ENCODE data around the gene CTIF.

CTIF gene

DNA sequence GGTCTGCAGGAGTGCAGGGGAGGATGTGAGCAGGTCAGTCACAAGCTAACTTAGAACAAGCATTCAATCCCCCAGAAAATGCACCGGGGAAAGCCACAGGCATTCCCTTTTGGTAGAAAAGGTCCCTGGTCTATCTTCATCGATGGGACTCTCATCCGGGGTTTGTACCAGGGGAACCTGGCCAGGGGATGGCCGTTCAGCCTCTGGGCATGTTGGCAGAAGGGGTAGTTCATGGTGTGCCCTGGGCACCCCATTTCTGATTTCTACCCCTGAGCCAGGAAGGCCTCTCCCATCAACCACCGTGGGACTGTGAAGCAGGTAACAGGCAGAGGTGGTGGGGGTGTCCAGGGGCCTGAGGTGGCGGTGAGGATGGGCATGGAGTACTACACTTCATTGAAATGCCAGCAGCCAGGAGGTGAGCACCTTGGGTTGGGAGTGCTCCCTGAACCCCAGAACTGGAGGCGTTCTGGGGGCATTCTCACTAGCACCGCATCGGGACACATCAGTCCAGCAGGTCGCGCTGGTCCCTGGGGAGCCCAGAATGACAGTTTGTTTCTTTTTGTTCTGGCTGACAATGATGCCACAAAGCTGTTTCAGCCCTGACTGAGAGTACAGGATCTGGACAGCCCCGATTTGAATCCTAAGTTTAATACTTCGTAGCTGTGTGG lies 239.6 kb downstream of the CTIF start:
- TF ChIP-seq, protein P1, sequence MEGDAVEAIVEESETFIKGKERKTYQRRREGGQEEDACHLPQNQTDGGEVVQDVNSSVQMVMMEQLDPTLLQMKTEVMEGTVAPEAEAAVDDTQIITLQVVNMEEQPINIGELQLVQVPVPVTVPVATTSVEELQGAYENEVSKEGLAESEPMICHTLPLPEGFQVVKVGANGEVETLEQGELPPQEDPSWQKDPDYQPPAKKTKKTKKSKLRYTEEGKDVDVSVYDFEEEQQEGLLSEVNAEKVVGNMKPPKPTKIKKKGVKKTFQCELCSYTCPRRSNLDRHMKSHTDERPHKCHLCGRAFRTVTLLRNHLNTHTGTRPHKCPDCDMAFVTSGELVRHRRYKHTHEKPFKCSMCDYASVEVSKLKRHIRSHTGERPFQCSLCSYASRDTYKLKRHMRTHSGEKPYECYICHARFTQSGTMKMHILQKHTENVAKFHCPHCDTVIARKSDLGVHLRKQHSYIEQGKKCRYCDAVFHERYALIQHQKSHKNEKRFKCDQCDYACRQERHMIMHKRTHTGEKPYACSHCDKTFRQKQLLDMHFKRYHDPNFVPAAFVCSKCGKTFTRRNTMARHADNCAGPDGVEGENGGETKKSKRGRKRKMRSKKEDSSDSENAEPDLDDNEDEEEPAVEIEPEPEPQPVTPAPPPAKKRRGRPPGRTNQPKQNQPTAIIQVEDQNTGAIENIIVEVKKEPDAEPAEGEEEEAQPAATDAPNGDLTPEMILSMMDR (IDR thresholded peaks at IDR 0.05; ENCODE audit: insufficient read depth, low read depth, low read length, missing control alignments): no peak
- no peak for DNase-seq (ENCODE audit: low read depth)
- H3K4me3 ChIP-seq (ENCODE audit: low read length): no peak overlapping the region

DNA sequence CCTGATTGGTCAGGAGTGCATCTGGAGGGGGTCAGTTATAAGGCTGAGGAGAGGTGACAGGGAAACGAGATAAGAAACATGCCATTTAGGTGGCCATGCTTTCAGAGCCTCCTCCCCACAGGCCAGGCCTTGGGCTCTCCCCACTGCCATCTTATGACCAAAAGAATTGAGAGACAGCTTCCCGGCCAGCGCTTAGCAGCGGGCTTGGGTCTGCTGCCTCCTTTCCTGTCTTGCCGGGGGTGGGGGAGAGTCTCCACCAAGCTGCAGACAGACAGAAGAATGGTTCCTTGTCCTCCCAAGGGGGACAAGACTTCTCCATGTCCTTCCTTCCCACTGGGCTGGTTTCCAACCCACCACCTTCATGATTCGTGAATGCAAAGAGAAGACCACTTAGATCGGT lies 240.6 kb downstream of the CTIF start:
- TF ChIP-seq, protein P1 (IDR thresholded peaks at IDR 0.05; ENCODE audit: insufficient read depth, low read depth, low read length, missing control alignments): no peak
- DNase-seq (ENCODE audit: low read depth): no peak

DNA sequence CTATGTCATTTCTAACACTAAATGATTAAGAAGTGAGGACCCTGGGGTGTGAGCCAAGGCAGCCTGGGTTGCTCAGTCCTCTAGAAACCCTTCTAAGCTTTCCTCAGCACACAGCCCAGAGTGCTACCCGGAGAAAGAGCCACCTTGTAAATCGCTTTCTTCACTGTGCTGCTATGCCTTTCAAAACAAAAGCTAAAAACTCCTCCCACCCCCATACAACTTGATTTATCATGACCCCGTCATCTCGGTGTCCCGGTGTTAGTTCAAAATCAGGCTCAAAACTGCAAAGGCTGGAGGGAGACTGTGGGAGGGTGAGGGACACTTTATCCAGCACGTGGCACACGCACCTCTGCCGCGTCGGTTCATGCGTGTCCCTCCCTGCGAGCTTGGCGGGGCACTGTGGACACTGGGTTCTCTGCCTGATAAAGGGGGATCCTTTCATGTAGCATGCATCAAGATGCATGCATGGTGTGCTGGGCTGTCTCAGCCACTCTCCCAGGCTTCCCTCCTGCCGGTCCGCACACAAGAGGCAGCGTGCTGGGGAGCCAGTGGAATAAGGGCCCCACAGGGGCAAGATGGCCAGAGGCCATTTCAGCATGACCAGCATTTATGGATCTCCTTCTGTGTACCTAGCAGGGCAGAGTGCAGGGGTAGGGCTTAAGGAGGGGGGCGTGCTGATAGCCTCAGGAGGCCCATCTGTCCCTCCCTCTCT lies 241.5 kb downstream of the CTIF start:
- no peak overlapping the region for H3K4me3 ChIP-seq (ENCODE audit: low read length)
- TF ChIP-seq, protein P1 (IDR thresholded peaks at IDR 0.05; ENCODE audit: insufficient read depth, low read depth, low read length, missing control alignments): no peak

More for the DNA sequence above, 240.6 kb downstream of the CTIF start:
- H3K4me3 ChIP-seq (ENCODE audit: low read length): no peak overlapping the region

DNA sequence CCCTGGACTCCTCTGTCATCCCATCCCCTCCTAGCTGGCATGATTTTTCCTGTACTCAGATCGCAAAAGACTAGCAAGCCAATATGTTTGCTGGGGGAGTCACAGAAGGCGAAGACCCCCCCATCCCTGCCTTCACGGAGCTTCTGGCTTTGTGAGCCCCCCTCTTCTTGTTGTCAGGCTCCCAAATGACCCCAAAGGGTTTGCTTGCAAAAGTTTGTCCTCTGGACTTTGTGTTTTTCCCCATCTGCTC lies 242.0 kb downstream of the CTIF start:
- TF ChIP-seq, protein P1 (IDR thresholded peaks at IDR 0.05; ENCODE audit: insufficient read depth, low read depth, low read length, missing control alignments): no peak
- H3K4me3 ChIP-seq (ENCODE audit: low read length): no peak overlapping the region
- DNase-seq (ENCODE audit: low read depth): no peak

More for the DNA sequence above, 241.5 kb downstream of the CTIF start:
- DNase-seq (ENCODE audit: low read depth): no peak

DNA sequence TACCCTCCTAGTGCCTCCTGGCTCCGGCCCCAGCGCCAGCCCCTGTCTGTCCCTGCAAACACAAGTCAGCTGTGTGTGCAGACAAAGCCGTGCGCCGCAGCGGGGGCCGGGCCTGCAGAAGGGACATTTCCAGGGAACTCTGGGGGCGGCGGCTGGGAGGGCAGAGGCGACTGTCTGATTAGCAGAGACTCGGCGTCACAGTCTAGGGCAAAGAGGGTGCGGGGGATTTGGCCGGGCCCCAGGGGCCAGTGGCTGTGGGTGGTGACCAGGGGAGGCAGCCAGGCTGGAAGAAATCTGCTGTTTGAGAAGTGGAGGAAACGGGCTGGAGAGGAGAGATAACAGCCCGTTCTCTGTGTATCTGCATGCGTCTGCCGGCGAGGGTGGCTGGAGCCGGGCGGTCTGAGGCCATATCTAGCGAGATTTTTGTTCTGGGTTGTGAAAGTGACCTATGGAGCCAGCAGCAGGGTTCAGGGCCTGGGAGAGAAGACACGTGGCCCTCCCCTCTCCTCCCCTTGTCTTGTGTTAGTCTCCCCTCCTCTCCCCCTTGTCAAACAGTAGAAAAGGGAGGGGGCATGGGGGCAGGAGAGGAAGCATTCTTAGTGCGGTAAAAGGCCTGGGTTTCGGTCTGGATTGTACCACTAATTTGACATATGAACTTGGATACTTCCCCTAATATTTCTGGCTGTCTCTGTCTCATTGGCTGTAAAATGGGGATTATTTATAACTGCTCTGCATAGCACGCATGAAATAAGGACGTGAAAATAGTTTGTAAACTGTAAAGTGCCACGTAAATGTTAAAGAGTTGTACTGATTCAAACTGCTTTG lies 242.5 kb downstream of the CTIF start:
- no peak overlapping the region for H3K4me3 ChIP-seq (ENCODE audit: low read length)
- no peak for DNase-seq (ENCODE audit: low read depth)
- TF ChIP-seq, protein P1 (IDR thresholded peaks at IDR 0.05; ENCODE audit: insufficient read depth, low read depth, low read length, missing control alignments): no peak

DNA sequence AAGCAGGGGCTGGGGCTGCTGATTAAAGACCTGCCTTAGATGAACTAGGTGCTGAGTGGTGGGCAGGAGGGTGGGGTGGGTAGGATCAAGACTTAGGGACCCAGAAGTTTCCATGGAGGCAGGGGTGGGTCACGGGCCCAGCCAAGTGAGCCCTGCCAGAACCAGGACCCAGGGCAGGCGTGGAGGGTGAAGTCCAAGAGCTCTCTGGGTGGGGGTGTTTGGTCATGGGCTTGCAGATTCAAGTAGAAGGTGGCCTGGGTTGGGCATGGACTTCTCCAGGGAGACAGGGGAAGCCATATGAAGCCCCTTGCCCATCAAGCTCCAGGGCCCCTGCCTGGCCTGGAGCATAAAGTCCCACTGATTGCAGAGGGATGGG lies 243.1 kb downstream of the CTIF start:
- DNase-seq (ENCODE audit: low read depth): no peak
- TF ChIP-seq, protein P1 (IDR thresholded peaks at IDR 0.05; ENCODE audit: insufficient read depth, low read depth, low read length, missing control alignments): no peak
- H3K4me3 ChIP-seq (ENCODE audit: low read length): no peak overlapping the region
